Type B pancreatic cell (in vitro differentiated cells): ENCODE data around the gene MAP7D2. TPM values are rescaled to one million over a fixed set of nuclear protein-coding genes. Genes with fewer than 3 reads are reported as not detected.

Experiments
- DNase-seq: peaks from one replicate; pipeline ENCODE4 v3.0.0; 2021; ENCODE audit warnings: mixed read lengths; ENCODE audit not compliant: unreplicated experiment; ENCODE audit errors: extremely low spot score
- H3K27ac Mint-ChIP-seq: 2 replicates; pipeline ENCODE4 v1.8.0; 2021; ENCODE audit warnings: mild to moderate bottlenecking, mixed read lengths
- H3K27me3 Mint-ChIP-seq: 2 replicates; pipeline ENCODE4 v1.8.0; 2021; ENCODE audit warnings: mixed read lengths
- H3K36me3 Mint-ChIP-seq: 2 replicates; pipeline ENCODE4 v1.8.0; 2021; ENCODE audit warnings: mixed read lengths
- H3K4me1 Mint-ChIP-seq: one replicate; pipeline ENCODE4 v1.8.0; 2021; ENCODE audit warnings: mixed read lengths; ENCODE audit not compliant: unreplicated experiment
- H3K4me3 Mint-ChIP-seq: 2 replicates; pipeline ENCODE4 v1.8.0; 2021; ENCODE audit warnings: mild to moderate bottlenecking, mixed read lengths
- H3K9me3 Mint-ChIP-seq: 2 replicates; pipeline ENCODE4 v1.8.0; 2021; ENCODE audit warnings: mixed read lengths
- total RNA-seq: library from RNA; stranded (reverse); gene quantifications from 2 replicates; pipeline ENCODE4 v1.2.1, GENCODE V29; 2021; ENCODE audit warnings: low replicate concordance
- TF ChIP-seq, protein P1 (sequence below): fragments of 200-600 bp; sonication (generic); conservative IDR thresholded peaks from 2 replicates; pipeline ENCODE4 v1.5.0; 2021; ENCODE audit warnings: antibody characterized with exemption, mild to moderate bottlenecking

MAP7D2 gene
- total RNA-seq, 1 donor from 2014 or later, result 2.0 TPM

DNA sequence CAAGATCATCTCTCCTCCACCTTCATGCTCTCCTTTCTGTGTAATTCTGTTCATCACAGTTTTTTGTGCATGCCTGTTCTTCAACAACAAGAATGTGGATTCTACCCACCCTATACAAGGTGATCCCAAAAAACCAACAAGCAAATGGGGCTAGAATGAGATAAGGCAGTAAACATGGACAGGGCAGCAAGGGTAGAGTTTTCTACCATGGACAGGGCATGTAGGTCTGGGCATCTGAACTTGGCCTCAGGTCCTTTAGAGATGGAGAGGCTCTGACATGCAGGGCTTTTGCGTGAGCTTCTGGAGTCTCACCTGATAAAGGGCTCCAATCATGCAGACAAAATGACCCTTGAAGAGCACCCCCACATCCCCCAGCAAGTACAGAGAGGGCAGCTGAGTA is 36.4 kb downstream of the MAP7D2 start:
- Mint-ChIP-seq H3K9me3 (no peaks in the 10 kb centered on the region), H3K4me1 (no peaks in the 10 kb centered on the region), H3K27ac (no peak overlapping the region), H3K4me3 (no peak overlapping the region), H3K27me3 (no peaks in the 10 kb centered on the region), H3K36me3 (no peaks in the 10 kb centered on the region)
- TF ChIP-seq, protein P1, sequence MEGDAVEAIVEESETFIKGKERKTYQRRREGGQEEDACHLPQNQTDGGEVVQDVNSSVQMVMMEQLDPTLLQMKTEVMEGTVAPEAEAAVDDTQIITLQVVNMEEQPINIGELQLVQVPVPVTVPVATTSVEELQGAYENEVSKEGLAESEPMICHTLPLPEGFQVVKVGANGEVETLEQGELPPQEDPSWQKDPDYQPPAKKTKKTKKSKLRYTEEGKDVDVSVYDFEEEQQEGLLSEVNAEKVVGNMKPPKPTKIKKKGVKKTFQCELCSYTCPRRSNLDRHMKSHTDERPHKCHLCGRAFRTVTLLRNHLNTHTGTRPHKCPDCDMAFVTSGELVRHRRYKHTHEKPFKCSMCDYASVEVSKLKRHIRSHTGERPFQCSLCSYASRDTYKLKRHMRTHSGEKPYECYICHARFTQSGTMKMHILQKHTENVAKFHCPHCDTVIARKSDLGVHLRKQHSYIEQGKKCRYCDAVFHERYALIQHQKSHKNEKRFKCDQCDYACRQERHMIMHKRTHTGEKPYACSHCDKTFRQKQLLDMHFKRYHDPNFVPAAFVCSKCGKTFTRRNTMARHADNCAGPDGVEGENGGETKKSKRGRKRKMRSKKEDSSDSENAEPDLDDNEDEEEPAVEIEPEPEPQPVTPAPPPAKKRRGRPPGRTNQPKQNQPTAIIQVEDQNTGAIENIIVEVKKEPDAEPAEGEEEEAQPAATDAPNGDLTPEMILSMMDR, result no peak
- DNase-seq, result no peak

DNA sequence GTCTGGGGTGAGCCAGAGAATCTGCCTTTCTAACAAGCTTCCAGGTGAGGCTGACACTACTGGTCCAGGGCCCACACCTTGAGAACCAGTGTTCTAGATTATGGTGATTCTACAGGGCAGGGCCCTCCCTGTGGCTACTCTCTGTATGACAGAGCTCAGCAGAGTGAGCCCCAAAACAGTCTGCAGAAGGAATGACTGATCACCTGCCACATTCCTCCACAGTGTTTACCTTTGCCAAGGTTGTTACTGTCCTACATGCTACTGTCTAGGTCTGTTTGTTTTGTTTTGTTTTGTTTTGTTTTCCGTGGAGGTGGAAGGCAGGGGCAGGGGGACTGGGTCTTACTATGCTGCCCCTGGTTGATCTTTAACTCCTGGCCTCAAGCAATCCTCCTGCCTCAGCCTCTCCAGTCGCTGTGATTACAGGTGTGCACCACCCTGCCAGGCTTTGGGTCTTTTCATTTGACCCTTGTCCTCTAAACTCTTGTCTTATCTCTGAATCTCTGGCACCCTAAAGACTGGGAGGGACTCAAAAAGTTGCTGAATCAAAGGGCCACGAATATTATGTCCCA is 45.1 kb downstream of the MAP7D2 start:
- Mint-ChIP-seq H3K36me3 (no peaks in the 10 kb centered on the region), H3K9me3 (no peaks in the 10 kb centered on the region), H3K27ac (no peak overlapping the region), H3K27me3 (no peaks in the 10 kb centered on the region), H3K4me1 (peaks cover 7% of the 10 kb centered on the region), H3K4me3 (no peak overlapping the region)
- no peak for DNase-seq
- TF ChIP-seq, protein P1, result no peak

DNA sequence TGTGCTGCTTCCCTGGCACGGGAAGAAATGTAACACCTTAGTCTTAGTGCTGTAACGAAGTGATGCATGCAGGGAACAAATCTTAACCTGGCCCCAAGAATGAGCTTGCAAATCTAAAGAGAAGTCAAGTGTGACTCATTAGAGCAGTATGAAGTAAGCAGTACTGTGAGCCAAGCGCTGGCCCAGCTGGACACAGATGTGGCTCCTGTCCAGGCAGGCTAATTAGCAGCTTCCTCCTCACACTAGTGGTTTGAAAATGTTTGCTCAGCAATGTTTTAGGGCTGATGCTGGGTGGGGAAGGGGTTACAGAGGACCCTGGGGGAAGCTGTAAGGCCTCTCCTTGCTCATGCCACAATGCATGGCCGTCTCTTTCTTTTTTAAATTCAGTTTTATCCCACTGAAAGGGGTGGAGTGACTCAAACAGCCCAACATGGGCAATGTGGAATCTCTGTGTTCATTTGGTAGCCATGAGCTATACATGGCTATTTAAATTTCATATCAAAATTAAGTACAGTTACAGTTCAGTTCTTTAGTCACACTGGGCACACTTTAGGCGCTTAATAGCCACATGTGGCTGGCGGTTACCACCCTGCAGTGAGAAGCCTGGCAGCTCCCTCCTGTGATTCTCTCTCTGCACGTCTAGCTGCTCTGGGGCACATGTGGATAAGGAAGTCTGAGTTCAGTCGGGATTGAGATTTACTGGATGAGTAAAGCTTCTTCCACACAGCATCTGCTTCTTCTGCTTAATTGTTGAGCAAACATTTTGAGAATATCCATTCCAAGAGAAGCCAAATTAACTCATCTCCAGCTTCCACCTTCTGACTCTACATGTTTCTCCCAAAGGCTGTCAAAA is 48.8 kb downstream of the MAP7D2 start:
- H3K9me3 Mint-ChIP-seq, result no peaks in the 10 kb centered on the region
- H3K4me3 Mint-ChIP-seq, result no peak overlapping the region
- DNase-seq, result no peak
- H3K27ac Mint-ChIP-seq, result no peak overlapping the region
- no peaks in the 10 kb centered on the region for H3K36me3 Mint-ChIP-seq
- TF ChIP-seq, protein P1, result no peak
- no peaks in the 10 kb centered on the region for H3K27me3 Mint-ChIP-seq
- peaks cover 7% of the 10 kb centered on the region for H3K4me1 Mint-ChIP-seq

DNA sequence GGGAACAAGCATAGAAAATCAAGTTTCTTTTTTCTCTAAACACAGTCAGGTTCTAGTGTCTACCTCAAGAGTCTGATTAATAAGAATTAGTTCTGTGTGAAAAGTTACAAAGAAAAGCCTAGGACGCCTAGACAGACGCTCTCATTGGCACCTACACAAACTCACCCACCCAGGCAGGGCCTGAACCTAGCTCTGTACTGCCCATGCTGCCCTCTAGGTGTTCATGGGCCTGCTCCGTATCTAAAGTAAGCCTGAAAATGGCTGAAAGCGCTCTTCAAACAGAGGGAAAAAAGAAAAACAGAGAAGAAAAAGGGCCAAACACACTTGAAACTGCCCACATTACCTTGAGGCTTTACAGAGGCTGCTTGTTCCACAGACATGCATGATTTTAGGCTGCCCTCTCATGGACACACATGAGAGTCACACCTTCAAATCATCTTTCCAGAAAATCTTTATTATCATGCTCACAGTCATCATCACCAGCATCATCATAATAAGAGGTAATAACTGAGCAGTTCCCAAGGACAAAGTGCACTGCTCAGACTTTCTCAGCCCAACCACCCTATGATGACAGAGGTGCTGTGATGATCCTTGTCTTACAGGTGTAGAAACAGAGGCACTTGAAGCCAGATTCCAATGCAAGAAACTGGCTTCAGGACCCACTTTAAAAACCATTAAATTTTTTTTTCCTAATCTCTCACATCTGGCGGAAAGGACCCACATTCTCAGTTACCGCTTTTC is 49.6 kb downstream of the MAP7D2 start:
- H3K27me3 Mint-ChIP-seq, result no peaks in the 10 kb centered on the region
- H3K4me3 Mint-ChIP-seq, result no peak overlapping the region
- H3K36me3 Mint-ChIP-seq, result no peaks in the 10 kb centered on the region
- H3K4me1 Mint-ChIP-seq, result peaks cover 7% of the 10 kb centered on the region
- TF ChIP-seq, protein P1, result peak; percentile 71
- DNase-seq, result no peak
- peak overlapping the region; percentile 23 for H3K27ac Mint-ChIP-seq
- H3K9me3 Mint-ChIP-seq, result no peaks in the 10 kb centered on the region

DNA sequence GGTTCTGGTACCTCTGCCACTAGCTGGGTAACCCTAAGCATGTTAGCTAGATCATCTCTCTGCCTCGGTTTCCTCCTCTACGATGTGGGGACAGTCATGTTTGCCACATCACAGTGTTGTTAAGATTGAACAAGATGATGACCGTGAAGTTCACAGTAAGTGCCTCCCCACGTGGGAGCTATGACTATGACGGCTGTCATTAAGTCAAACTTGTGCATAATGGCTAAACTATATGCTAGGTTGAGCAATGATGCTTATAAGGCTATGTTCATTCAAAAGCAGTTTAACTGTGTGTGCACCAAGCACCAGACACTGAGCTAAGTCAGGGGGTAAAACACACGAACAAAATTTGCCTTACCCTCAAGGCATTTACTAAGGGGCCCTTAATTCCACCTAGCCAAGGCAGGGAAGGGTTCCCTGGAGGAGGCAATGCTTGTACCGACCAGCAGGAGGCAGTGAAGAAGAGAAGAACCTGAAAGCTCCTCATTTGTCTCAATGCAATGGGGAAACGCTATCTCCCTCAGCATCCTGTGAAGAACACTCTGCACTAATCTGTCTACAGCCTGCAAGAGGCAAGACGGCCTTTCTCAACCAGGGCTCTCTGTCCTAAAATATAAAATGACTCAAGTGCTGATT is 52.9 kb downstream of the MAP7D2 start:
- no peak overlapping the region for H3K4me3 Mint-ChIP-seq
- no peaks in the 10 kb centered on the region for H3K27me3 Mint-ChIP-seq
- H3K27ac Mint-ChIP-seq, result no peak overlapping the region
- peaks cover 7% of the 10 kb centered on the region for H3K4me1 Mint-ChIP-seq
- no peak for DNase-seq
- TF ChIP-seq, protein P1, result peak; percentile 30
- no peaks in the 10 kb centered on the region for H3K36me3 Mint-ChIP-seq
- no peaks in the 10 kb centered on the region for H3K9me3 Mint-ChIP-seq
